Naive thymus-derived CD4-positive, alpha-beta T cell (primary cell): ENCODE measurements around the gene NAA15. TPM values are rescaled to one million over a fixed set of nuclear protein-coding genes. Genes with fewer than 3 reads are reported as not detected.
"Not testable (repeated sequence)": the region's sequence is repeated elsewhere in the genome, so short reads cannot be mapped to it uniquely, and the experiment has no call there.

Experiments
- ATAC-seq: fragments of 150-1000 bp; cut with Tn5 transposase; 2 replicates; pipeline ENCODE4 v1.10.0; 2021; ENCODE audit warnings: mild to moderate bottlenecking, moderate library complexity
- CTCF ChIA-PET: fragments of 350-600 bp; sonication (Branson Sonifier 250); formaldehyde crosslinking; loops from one replicate; lab custom pipeline; 2021; ENCODE audit warnings: antibody characterized with exemption; lab: Charles Lee
- POLR2A ChIA-PET: fragments of 350-600 bp; sonication (Branson Sonifier 250); formaldehyde crosslinking; loops from one replicate; lab custom pipeline; 2021; ENCODE audit warnings: antibody characterized with exemption, inconsistent platforms; lab: Charles Lee
- DNase-seq, 9 donors: peaks; one replicate each; pipeline versions ENCODE4 v3.0.0 to v3.0.0-alpha.2; 2020 to 2022; ENCODE audit warnings: mixed read lengths in 1 of 9
- H3K27ac ChIP-seq: one replicate; pipeline ENCODE4 v1.7.0; 2013; ENCODE audit warnings: mild to moderate bottlenecking, low read depth, low read length, moderate library complexity
- H3K27me3 ChIP-seq, 2 donors: one replicate each; pipeline ENCODE4 v1.7.0; 2013; ENCODE audit warnings: low read length in 2 of 2, mild to moderate bottlenecking in 2 of 2, moderate library complexity in 2 of 2; ENCODE audit not compliant: control insufficient read depth in 2 of 2, insufficient read depth in 2 of 2
- H3K36me3 ChIP-seq, 3 experiments: 1 replicate in 2 of 3; 2 replicates in 1 of 3; pipeline ENCODE4 v1.7.0; 2013; ENCODE audit warnings: low read length in 3 of 3, mild to moderate bottlenecking in 3 of 3, moderate library complexity in 1 of 3; ENCODE audit not compliant: insufficient read depth in 3 of 3, control insufficient read depth in 2 of 3
- H3K4me1 ChIP-seq, 2 donors: one replicate each; pipeline ENCODE4 v1.7.0; 2013; ENCODE audit warnings: low read length in 2 of 2, mild to moderate bottlenecking in 2 of 2, moderate library complexity in 1 of 2; ENCODE audit not compliant: control insufficient read depth in 2 of 2, insufficient read depth in 2 of 2
- H3K4me3 ChIP-seq: 2 replicates; pipeline ENCODE4 v1.7.0; 2013; ENCODE audit warnings: mild to moderate bottlenecking, low read length
- H3K9me3 ChIP-seq, 3 experiments: 1 replicate in 2 of 3; 2 replicates in 1 of 3; pipeline ENCODE4 v1.7.0; 2013; ENCODE audit warnings: low read length in 3 of 3; ENCODE audit not compliant: control insufficient read depth in 2 of 3
- H3K27ac Mint-ChIP-seq, 9 donors: one replicate each; pipeline ENCODE4 v1.8.0; 2020 to 2022; ENCODE audit warnings: mixed read lengths in 9 of 9, mild to moderate bottlenecking in 8 of 9, moderate library complexity in 5 of 9, inconsistent platforms in 2 of 9
- H3K27me3 Mint-ChIP-seq, 5 donors: one replicate each; pipeline ENCODE4 v1.8.0; 2021 to 2022; ENCODE audit warnings: mixed read lengths in 5 of 5, mild to moderate bottlenecking in 1 of 5
- H3K36me3 Mint-ChIP-seq, 5 donors: one replicate each; pipeline ENCODE4 v1.8.0; 2020 to 2022; ENCODE audit warnings: mixed read lengths in 5 of 5, mild to moderate bottlenecking in 3 of 5, inconsistent platforms in 1 of 5
- H3K4me1 Mint-ChIP-seq, 7 donors: one replicate each; pipeline ENCODE4 v1.8.0; 2020 to 2022; ENCODE audit warnings: mixed read lengths in 7 of 7, mild to moderate bottlenecking in 3 of 7, inconsistent platforms in 1 of 7
- H3K4me3 Mint-ChIP-seq, 10 donors: one replicate each; pipeline ENCODE4 v1.8.0; 2020 to 2022; ENCODE audit warnings: mild to moderate bottlenecking in 10 of 10, mixed read lengths in 10 of 10, moderate library complexity in 6 of 10, inconsistent platforms in 2 of 10
- H3K9me3 Mint-ChIP-seq, 11 donors: one replicate each; pipeline ENCODE4 v1.8.0; 2020 to 2022; ENCODE audit warnings: mixed read lengths in 11 of 11, mild to moderate bottlenecking in 4 of 11, inconsistent platforms in 1 of 11, moderate library complexity in 1 of 11
- intact Hi-C, 2 donors: fragments of 100-400 bp; cut with micrococcal nuclease; formaldehyde crosslinking; loops; one replicate each; pipeline ENCODE4 v1.15.1; 2023
- polyA plus RNA-seq, 2 donors: library from polyadenylated mRNA; unstranded; fragments of 300-500 nt; fragmentation: Illumina TruSeq; gene quantifications; one replicate each; pipeline ENCODE4 v1.2.3, GENCODE V29; 2021
- total RNA-seq, 6 experiments: library from RNA in 5 of 6; stranded (reverse) in 5 of 6; gene quantifications; 1 replicate in 5 of 6; 2 replicates in 1 of 6; pipeline ENCODE4 v1.2.3 and lab custom pipeline; 2021 to 2026

The NAA15 gene
- total and polyA plus RNA-seq, 7 experiments from 2014 or later, result 35.7 to 67.4 (median 45.3) TPM

GRCh38 chr4:139322070-139322469, 20.8 kb downstream of the NAA15 start:
- H3K27me3 Mint-ChIP-seq, ATAC-seq, H3K4me1 ChIP-seq, H3K27ac ChIP-seq, H3K27me3 ChIP-seq, H3K9me3 ChIP-seq, H3K36me3 ChIP-seq, H3K4me3 ChIP-seq, intact Hi-C loops, H3K9me3 Mint-ChIP-seq, DNase-seq: not testable (repeated sequence)
- Mint-ChIP-seq H3K36me3 (peaks cover 6 to 24% (median 17%) of the 10 kb centered on the region in 5 donors), H3K27ac (peak overlapping the region in 2 of 9 donors; percentile 19 to 28), H3K4me1 (peaks cover 42 to 74% (median 69%) of the 10 kb centered on the region in 7 donors), H3K4me3 (peak overlapping the region in 4 of 10 donors; percentile 7 to 49 (median 38))
- ChIA-PET CTCF (interaction anchor here (0.8 to 1.2 kb wide), 2 partner anchors 20 to 26 kb away, joined by 3 to 4 read pairs; partner anchors contain the start of gene NAA15), POLR2A (interaction anchor here (1.4 kb wide), 1 partner anchor 22 kb away, joined by 6 read pairs; the partner anchor contains the start of gene NAA15)

GRCh38 chr4:139322541-139322940, 21.2 kb downstream of the NAA15 start:
- H3K4me1 ChIP-seq, CTCF ChIA-PET, H3K27me3 Mint-ChIP-seq, H3K9me3 ChIP-seq, DNase-seq, H3K4me3 ChIP-seq, ATAC-seq, H3K27me3 ChIP-seq, H3K9me3 Mint-ChIP-seq, intact Hi-C loops, H3K27ac ChIP-seq, H3K36me3 ChIP-seq: not testable (repeated sequence)
- Mint-ChIP-seq H3K4me3 (peak overlapping the region in 3 of 10 donors; percentile 7 to 49 (median 41)), H3K36me3 (peaks cover 6 to 24% (median 21%) of the 10 kb centered on the region in 5 donors), H3K4me1 (peaks cover 38 to 70% (median 65%) of the 10 kb centered on the region in 7 donors), H3K27ac (peak overlapping the region in 1 of 9 donors; percentile 28)
- POLR2A ChIA-PET, result interaction anchor here (1.4 kb wide), 1 partner anchor 22 kb away, joined by 6 read pairs; the partner anchor contains the start of gene NAA15

DNA sequence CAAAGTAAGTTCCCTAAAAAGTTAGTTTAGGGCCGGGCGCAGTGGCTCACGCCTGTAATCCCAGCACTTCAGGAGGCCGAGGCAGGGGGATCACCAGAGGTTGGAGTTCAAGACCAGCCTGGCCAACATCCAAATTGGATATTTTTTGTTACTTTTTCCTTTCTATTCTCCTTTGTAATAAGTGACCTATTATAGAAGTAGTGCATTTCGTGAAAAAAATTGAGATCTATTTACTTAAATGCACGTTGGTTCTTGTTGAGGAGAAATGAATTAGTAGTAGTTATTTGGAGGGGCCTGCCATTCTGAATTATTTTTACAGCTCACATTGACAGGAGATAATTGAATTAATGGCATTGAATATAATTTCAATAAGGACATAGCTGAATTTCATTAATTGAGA, 23.3 kb downstream of the NAA15 start:
- CTCF ChIA-PET, result no interaction called here
- H3K4me1 Mint-ChIP-seq, result peaks cover 36 to 74% (median 64%) of the 10 kb centered on the region in 7 donors
- Histone ChIP-seq H3K27me3 (no peaks in the 10 kb centered on the region), H3K36me3 (peaks cover 0 to 6% (median 0%) of the 10 kb centered on the region in 3 experiments), H3K4me3 (no peak overlapping the region), H3K4me1 (no peaks in the 10 kb centered on the region), H3K27ac (no peak overlapping the region), H3K9me3 (no peaks in the 10 kb centered on the region)
- peak overlapping the region in 3 of 9 donors; percentile 3 to 59 (median 33) for H3K27ac Mint-ChIP-seq
- no peak for ATAC-seq
- H3K9me3 Mint-ChIP-seq, result peaks cover 0 to 7% (median 0%) of the 10 kb centered on the region in 11 donors
- H3K27me3 Mint-ChIP-seq, result no peaks in the 10 kb centered on the region
- DNase-seq, result no peak
- peaks cover 5 to 39% (median 34%) of the 10 kb centered on the region in 5 donors for H3K36me3 Mint-ChIP-seq
- H3K4me3 Mint-ChIP-seq, result no peak overlapping the region
- intact Hi-C loops, result no loop called here
- POLR2A ChIA-PET, result no interaction called here

DNA sequence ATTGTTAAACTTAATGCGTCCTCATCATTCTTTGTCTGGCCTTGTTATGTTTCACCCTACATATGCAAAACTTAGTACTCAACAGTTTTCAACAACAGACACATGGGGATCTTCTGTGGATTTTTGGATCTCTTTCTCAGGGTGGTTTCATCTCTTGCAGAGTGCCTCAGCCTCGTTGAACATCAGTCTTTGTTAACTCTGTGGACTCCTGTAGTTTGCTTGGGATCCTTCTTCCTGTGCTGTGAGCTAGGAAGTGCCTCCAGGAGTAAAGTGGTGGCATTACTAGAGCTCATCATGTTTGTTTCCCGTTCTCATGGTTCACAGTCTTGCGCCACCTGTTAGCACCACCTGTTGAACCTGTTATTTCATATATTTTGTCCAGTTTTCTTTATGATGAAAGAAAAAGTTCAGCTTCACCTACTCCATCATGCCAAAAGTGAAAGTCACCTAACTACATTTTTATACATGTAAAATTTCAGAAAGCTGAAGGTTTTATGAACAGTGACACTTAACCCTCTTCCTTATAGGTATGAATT, 28.4 kb downstream of the NAA15 start:
- peak overlapping the region in 2 of 10 donors; percentile 21 to 44 for H3K4me3 Mint-ChIP-seq
- POLR2A ChIA-PET, result interaction anchor here (1.1 kb wide), 1 partner anchor 34 kb away, joined by 3 read pairs; no protein-coding TSS in a partner anchor

GRCh38 chr4:139330283-139330682, 29.0 kb downstream of the NAA15 start:
- H3K36me3 Mint-ChIP-seq, result peaks cover 0 to 41% (median 32%) of the 10 kb centered on the region in 5 donors
- Histone ChIP-seq H3K36me3 (peaks cover 0 to 15% (median 0%) of the 10 kb centered on the region in 3 experiments), H3K4me3 (no peak overlapping the region), H3K4me1 (no peaks in the 10 kb centered on the region), H3K9me3 (no peaks in the 10 kb centered on the region), H3K27ac (no peak overlapping the region), H3K27me3 (no peaks in the 10 kb centered on the region)
- ATAC-seq (no peak), DNase-seq (no peak)
- POLR2A ChIA-PET, result interaction anchor here (1.1 kb wide), 1 partner anchor 34 kb away, joined by 3 read pairs; no protein-coding TSS in a partner anchor
- H3K27ac Mint-ChIP-seq, result peak overlapping the region in 3 of 9 donors; percentile 13 to 29 (median 19)
- intact Hi-C loops, result no loop called here
- CTCF ChIA-PET, result no interaction called here
- no peaks in the 10 kb centered on the region for H3K27me3 Mint-ChIP-seq
- peaks cover 0 to 10% (median 0%) of the 10 kb centered on the region in 11 donors for H3K9me3 Mint-ChIP-seq
- peak overlapping the region in 3 of 10 donors; percentile 4 to 39 (median 36) for H3K4me3 Mint-ChIP-seq
- H3K4me1 Mint-ChIP-seq, result peaks cover 20 to 49% (median 41%) of the 10 kb centered on the region in 7 donors

More for the DNA sequence above, 28.4 kb downstream of the NAA15 start:
- Histone ChIP-seq H3K27ac (no peak overlapping the region), H3K4me1 (no peaks in the 10 kb centered on the region), H3K36me3 (peaks cover 0 to 14% (median 0%) of the 10 kb centered on the region in 3 experiments), H3K4me3 (no peak overlapping the region), H3K27me3 (no peaks in the 10 kb centered on the region), H3K9me3 (no peaks in the 10 kb centered on the region)
- no peak for ATAC-seq
- intact Hi-C loops, result no loop called here
- Mint-ChIP-seq H3K36me3 (peaks cover 0 to 42% (median 31%) of the 10 kb centered on the region in 5 donors), H3K9me3 (peaks cover 0 to 10% (median 0%) of the 10 kb centered on the region in 11 donors), H3K27me3 (no peaks in the 10 kb centered on the region), H3K27ac (peak overlapping the region in 2 of 9 donors; percentile 13 to 29), H3K4me1 (peaks cover 22 to 54% (median 47%) of the 10 kb centered on the region in 7 donors)
- CTCF ChIA-PET, result interaction anchor here (0.6 kb wide), 1 partner anchor 126 kb away, joined by 4 read pairs; no protein-coding TSS in a partner anchor
- no peak for DNase-seq

GRCh38 chr4:139331185-139331584, 29.9 kb downstream of the NAA15 start:
- no peak for ATAC-seq
- ChIA-PET CTCF (no interaction called here), POLR2A (interaction anchor here (0.7 kb wide), 1 partner anchor 19 kb away, joined by 3 read pairs; no protein-coding TSS in a partner anchor)
- Mint-ChIP-seq H3K36me3 (peaks cover 0 to 43% (median 34%) of the 10 kb centered on the region in 5 donors), H3K4me1 (peaks cover 18 to 42% (median 34%) of the 10 kb centered on the region in 7 donors), H3K9me3 (peaks cover 0 to 10% (median 0%) of the 10 kb centered on the region in 11 donors), H3K27me3 (no peaks in the 10 kb centered on the region), H3K4me3 (peak overlapping the region in 2 of 10 donors; percentile 11 to 40), H3K27ac (peak overlapping the region in 1 of 9 donors; percentile 45)
- no peak overlapping the region for H3K4me3 ChIP-seq
- H3K4me1 ChIP-seq, result no peaks in the 10 kb centered on the region
- H3K27me3 ChIP-seq, result no peaks in the 10 kb centered on the region
- no peak for DNase-seq
- H3K36me3 ChIP-seq, result peaks cover 0 to 15% (median 0%) of the 10 kb centered on the region in 3 experiments
- H3K27ac ChIP-seq, result no peak overlapping the region
- no peaks in the 10 kb centered on the region for H3K9me3 ChIP-seq
- intact Hi-C loops, result no loop called here
